Hepatocyte (in vitro differentiated cells): ENCODE measurements around the gene HPSE2.

ENCODE experiments used
- CTCF ChIP-seq: fragments of 200-600 bp; sonication (generic); IDR thresholded peaks from 2 replicates; pipeline ENCODE4 v1.5.1; 2016; ENCODE audit warnings: antibody characterized with exemption, mild to moderate bottlenecking; ENCODE audit not compliant: poor library complexity
- EZH2 ChIP-seq: fragments of 200-600 bp; sonication (generic); IDR thresholded peaks from 2 replicates; pipeline ENCODE4 v1.6.1; 2016; ENCODE audit warnings: antibody characterized with exemption, mild to moderate bottlenecking, borderline replicate concordance
- EZH2phosphoT487 ChIP-seq: fragments of 200-600 bp; sonication (generic); IDR thresholded peaks from one replicate; pipeline ENCODE4 v1.6.1; 2018; ENCODE audit warnings: antibody characterized with exemption, mild to moderate bottlenecking, low read depth, moderate library complexity; ENCODE audit not compliant: unreplicated experiment, severe bottlenecking

DNA sequence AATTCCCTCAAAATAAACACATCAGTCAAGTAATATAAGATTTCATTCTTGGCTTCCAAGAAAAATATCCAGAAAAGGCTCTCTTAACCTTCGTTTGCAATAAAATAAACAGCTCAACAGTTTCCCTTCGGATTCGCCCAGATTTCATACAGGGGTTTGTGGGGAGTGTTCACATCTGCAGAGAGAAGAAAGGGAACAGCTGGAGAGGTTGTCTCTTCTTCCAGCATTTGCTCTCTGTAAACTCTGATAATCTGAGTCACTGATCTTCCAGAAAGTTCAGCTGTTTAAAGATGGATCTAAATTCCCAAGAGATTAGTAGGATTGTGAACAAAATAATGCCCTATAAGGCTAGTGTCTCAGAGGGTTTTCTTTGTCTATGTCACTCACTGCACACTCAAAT is 277.9 kb downstream of the HPSE2 start:
- TF ChIP-seq CTCF: no peak
- no peak for TF ChIP-seq EZH2
- no peak for TF ChIP-seq EZH2phosphoT487
